Natural killer cell (primary cell): Measurements from ENCODE around the gene ARHGEF4. TPM values are rescaled to one million over a fixed set of nuclear protein-coding genes. Genes with fewer than 3 reads are reported as not detected.
"Not testable (repeated sequence)": the region's sequence is repeated elsewhere in the genome, so short reads cannot be mapped to it uniquely, and the experiment has no call there.

Experiments
- ATAC-seq, 3 donors: fragments of 150-1000 bp in 2 of 3; fragments of 200-7000 bp in 1 of 3; cut with Tn5 transposase; 1 replicate in 1 of 3; 2 replicates in 2 of 3; pipeline ENCODE4 v1.10.0; 2021; ENCODE audit warnings: mild to moderate bottlenecking in 2 of 3, moderate library complexity in 2 of 3
- DNase-seq, 2 donors: peaks; one replicate each; pipeline versions ENCODE4 v3.0.0 to v3.0.0-alpha.2; 2013 to 2021; ENCODE audit warnings: mixed read lengths in 1 of 2
- H3K27ac ChIP-seq: one replicate; pipeline ENCODE4 v1.5.1; 2013; ENCODE audit warnings: mild to moderate bottlenecking, low read length
- H3K27me3 ChIP-seq: one replicate; pipeline ENCODE4 v1.6.1; 2013; ENCODE audit warnings: low read length; ENCODE audit not compliant: control insufficient read depth, insufficient read depth
- H3K36me3 ChIP-seq: one replicate; pipeline ENCODE4 v1.6.1; 2013; ENCODE audit warnings: low read length; ENCODE audit not compliant: control insufficient read depth, insufficient read depth
- H3K4me1 ChIP-seq: one replicate; pipeline ENCODE4 v1.6.1; 2013; ENCODE audit warnings: low read length; ENCODE audit not compliant: control insufficient read depth, insufficient read depth
- H3K4me3 ChIP-seq: one replicate; pipeline ENCODE4 v1.5.1; 2013; ENCODE audit warnings: low read length
- H3K9me3 ChIP-seq: one replicate; pipeline ENCODE4 v1.6.1; 2013; ENCODE audit warnings: low read length; ENCODE audit not compliant: control insufficient read depth, insufficient read depth
- H3K27ac Mint-ChIP-seq, 2 donors: one replicate each; pipeline ENCODE4 v1.8.0; 2022; ENCODE audit warnings: mild to moderate bottlenecking in 2 of 2, mixed read lengths in 2 of 2, moderate library complexity in 1 of 2
- H3K27me3 Mint-ChIP-seq, 2 donors: one replicate each; pipeline ENCODE4 v1.8.0; 2022; ENCODE audit warnings: low read depth in 2 of 2, mixed read lengths in 2 of 2
- H3K36me3 Mint-ChIP-seq: one replicate; pipeline ENCODE4 v1.8.0; 2022; ENCODE audit warnings: mixed read lengths
- H3K4me1 Mint-ChIP-seq, 2 donors: one replicate each; pipeline ENCODE4 v1.8.0; 2022; ENCODE audit warnings: mixed read lengths in 2 of 2
- H3K4me3 Mint-ChIP-seq: one replicate; pipeline ENCODE4 v1.8.0; 2022; ENCODE audit warnings: mild to moderate bottlenecking, moderate library complexity, mixed read lengths
- H3K9me3 Mint-ChIP-seq, 2 donors: one replicate each; pipeline ENCODE4 v1.8.0; 2022; ENCODE audit warnings: mixed read lengths in 2 of 2
- WGBS: methylation state at CpG from one replicate; pipeline ENCODE4 v1.1.7; 2013; ENCODE audit warnings: missing lambda C conversion rate; ENCODE audit not compliant: insufficient coverage; 5-methylcytosine and 5-hydroxymethylcytosine counted together
- intact Hi-C: fragments of 100-400 bp; cut with micrococcal nuclease; formaldehyde crosslinking; loops from one replicate; pipeline ENCODE4 v1.14.2; 2022
- total RNA-seq, 4 donors: library from RNA; stranded (reverse); fragments of 120-200 nt in 1 of 4; gene quantifications; one replicate each; pipeline versions ENCODE4 v1.2.3 to v1.2.4, GENCODE V29; 2013 to 2022
- TF ChIP-seq, protein P1 (sequence below): fragments of 200-600 bp; IDR thresholded peaks from one replicate; pipeline ENCODE4 v1.8.0; 2022; ENCODE audit warnings: antibody characterized with exemption

Gene ARHGEF4
- total RNA-seq, 3 donors from 2014 or later (not counting 1 experiment from before 2014, with no cell fraction given), result 0.11 TPM; not detected in 2

DNA sequence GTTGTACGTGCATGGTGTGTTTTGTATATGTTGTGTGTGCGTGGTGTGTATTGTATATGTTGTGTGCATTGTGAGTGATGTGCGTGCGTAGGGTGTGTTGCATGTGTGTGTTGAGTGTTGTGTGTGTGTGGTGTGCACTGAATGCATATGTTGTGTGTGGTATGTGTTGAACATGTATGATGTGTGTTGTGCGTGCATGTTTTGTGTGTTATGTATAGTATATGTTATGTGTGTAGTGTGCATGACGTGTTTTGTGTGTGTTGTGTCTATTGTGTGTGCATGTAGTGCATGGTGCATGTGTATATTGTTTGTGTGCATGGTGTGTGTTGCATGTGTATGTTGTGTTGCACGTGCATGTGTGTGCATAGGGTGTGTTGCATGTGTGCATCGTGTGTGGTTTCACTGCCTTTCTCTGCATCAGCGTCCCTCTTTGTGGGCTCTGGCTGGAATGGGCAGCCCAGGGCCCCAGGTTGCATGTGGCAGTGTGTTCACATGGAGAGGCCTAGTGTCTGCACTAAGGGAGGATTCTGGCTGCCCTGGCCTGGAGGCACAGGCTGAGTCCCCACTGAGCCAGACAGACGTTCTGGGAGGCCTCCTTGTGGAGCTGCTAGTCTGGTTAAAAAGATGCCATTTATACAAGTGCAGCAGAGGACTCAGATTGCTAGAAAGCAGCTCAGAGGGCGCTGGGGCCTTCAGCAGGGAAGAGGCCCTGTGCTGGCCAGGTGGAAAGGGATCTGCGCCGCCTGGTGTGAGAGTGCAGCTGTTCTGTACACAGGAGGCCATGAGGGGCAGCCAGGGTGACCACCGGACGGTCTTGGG is 149.3 kb downstream of the ARHGEF4 start:
- TF ChIP-seq, protein P1, sequence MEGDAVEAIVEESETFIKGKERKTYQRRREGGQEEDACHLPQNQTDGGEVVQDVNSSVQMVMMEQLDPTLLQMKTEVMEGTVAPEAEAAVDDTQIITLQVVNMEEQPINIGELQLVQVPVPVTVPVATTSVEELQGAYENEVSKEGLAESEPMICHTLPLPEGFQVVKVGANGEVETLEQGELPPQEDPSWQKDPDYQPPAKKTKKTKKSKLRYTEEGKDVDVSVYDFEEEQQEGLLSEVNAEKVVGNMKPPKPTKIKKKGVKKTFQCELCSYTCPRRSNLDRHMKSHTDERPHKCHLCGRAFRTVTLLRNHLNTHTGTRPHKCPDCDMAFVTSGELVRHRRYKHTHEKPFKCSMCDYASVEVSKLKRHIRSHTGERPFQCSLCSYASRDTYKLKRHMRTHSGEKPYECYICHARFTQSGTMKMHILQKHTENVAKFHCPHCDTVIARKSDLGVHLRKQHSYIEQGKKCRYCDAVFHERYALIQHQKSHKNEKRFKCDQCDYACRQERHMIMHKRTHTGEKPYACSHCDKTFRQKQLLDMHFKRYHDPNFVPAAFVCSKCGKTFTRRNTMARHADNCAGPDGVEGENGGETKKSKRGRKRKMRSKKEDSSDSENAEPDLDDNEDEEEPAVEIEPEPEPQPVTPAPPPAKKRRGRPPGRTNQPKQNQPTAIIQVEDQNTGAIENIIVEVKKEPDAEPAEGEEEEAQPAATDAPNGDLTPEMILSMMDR, result no peak
- H3K36me3 Mint-ChIP-seq, result no peaks in the 10 kb centered on the region
- H3K4me3 Mint-ChIP-seq, result no peak overlapping the region
- Histone ChIP-seq H3K9me3 (no peaks in the 10 kb centered on the region), H3K36me3 (no peaks in the 10 kb centered on the region), H3K4me3 (no peak overlapping the region), H3K27ac (no peak overlapping the region), H3K27me3 (no peaks in the 10 kb centered on the region), H3K4me1 (no peaks in the 10 kb centered on the region)
- peaks cover 0 to 9% of the 10 kb centered on the region in 2 donors for H3K4me1 Mint-ChIP-seq
- no peak for DNase-seq
- intact Hi-C loops, result no loop called here
- H3K27me3 Mint-ChIP-seq, result peaks cover 0 to 7% of the 10 kb centered on the region in 2 donors
- no peaks in the 10 kb centered on the region for H3K9me3 Mint-ChIP-seq
- no peak overlapping the region for H3K27ac Mint-ChIP-seq
- 90% methylated on average over 15 of the region's 15 CpGs for WGBS
- peak in 1 of 3 donors; percentile 30 for ATAC-seq

DNA sequence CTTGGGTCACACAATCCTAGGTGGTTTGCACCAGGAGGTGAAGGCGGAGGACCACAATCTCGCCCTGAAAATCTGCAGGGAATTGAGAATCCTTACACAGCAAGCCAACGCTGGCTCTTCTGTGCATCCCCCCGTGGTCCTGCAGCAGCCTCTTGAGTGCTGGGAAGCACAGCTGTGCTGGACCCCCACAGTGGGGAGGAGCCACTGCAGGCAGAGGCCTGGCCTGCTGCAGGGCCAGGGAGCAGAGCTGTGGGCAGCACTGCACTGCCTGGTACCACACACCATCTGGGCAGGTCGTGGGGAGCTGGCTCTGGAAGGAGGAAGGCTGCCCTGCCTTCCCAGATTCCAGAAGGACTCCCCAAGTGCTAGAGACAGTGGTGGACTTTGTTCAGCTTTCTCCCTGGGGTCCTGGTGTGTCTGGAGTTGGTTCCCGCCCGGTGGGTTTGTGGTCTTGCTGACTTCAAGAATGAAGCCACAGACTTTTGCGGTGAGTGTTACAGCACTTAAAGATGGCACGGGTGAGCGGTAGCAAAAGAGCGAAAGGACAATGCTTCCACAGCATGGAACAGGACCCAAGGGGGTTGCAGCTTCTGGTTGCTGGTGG is 150.3 kb downstream of the ARHGEF4 start:
- Histone ChIP-seq H3K9me3 (no peaks in the 10 kb centered on the region), H3K4me3 (no peak overlapping the region), H3K4me1 (no peaks in the 10 kb centered on the region), H3K36me3 (no peaks in the 10 kb centered on the region), H3K27me3 (no peaks in the 10 kb centered on the region), H3K27ac (no peak overlapping the region)
- no peaks in the 10 kb centered on the region for H3K9me3 Mint-ChIP-seq
- H3K27ac Mint-ChIP-seq, result no peak overlapping the region
- intact Hi-C loops, result no loop called here
- no peak for ATAC-seq
- no peaks in the 10 kb centered on the region for H3K36me3 Mint-ChIP-seq
- no peak overlapping the region for H3K4me3 Mint-ChIP-seq
- WGBS, result 82% methylated on average over 11 of the region's 11 CpGs
- TF ChIP-seq, protein P1, result no peak
- peaks cover 0 to 7% of the 10 kb centered on the region in 2 donors for H3K27me3 Mint-ChIP-seq
- H3K4me1 Mint-ChIP-seq, result peaks cover 0 to 9% of the 10 kb centered on the region in 2 donors
- DNase-seq, result no peak

DNA sequence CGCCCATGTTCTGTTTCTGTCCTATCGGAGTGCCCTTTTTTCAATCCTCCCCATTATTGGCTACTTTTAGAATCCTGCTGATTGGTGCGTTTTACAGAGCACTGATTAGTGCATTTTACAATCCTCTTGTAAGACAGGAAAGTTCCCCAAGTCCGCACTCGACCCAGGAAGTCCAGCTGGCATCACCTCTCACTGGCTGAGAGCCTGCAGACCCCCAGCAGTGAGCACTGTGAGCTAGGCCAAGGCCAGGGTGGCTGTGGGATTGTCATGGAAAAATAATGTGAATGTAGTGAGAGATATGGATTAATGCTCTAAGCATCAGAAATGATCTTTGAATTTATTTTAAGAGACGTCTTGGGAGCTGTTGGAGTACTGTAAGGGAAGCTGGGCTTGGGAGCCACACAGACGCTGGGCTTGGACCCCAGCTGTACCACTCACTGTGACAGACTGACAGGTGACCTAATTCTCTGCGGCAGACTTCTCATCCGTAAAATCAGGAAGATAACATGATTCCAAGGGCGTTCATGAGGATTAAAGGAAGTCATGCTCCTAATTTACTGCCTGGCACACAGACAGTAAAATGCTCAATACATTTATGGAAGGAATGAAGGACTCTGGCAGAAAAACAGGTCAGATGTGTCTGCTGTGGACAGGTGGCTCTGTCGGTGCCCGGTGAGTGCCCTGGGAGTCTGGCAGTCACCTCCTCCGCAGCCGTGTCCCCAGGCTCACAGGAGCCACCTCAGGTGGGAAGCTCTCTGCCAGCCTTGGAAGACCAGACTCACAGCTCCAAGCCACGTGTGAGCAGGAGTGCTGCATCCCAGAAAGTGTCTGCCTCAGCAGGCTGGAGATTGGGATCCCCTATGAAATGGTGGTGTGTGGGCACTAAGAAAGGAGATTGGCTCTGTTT is 151.1 kb downstream of the ARHGEF4 start:
- DNase-seq (no peak), ATAC-seq (no peak)
- H3K9me3 Mint-ChIP-seq, result no peaks in the 10 kb centered on the region
- peaks cover 0 to 2% of the 10 kb centered on the region in 2 donors for H3K27me3 Mint-ChIP-seq
- H3K36me3 ChIP-seq, result no peaks in the 10 kb centered on the region
- no peaks in the 10 kb centered on the region for H3K36me3 Mint-ChIP-seq
- H3K9me3 ChIP-seq, result no peaks in the 10 kb centered on the region
- TF ChIP-seq, protein P1, result no peak
- H3K4me3 Mint-ChIP-seq, result no peak overlapping the region
- H3K27ac ChIP-seq, result no peak overlapping the region
- H3K4me3 ChIP-seq, result no peak overlapping the region
- peaks cover 0 to 9% of the 10 kb centered on the region in 2 donors for H3K4me1 Mint-ChIP-seq
- intact Hi-C loops, result no loop called here
- H3K27ac Mint-ChIP-seq, result no peak overlapping the region
- no peaks in the 10 kb centered on the region for H3K4me1 ChIP-seq
- no peaks in the 10 kb centered on the region for H3K27me3 ChIP-seq
- WGBS, result 84% methylated on average over 15 of the region's 15 CpGs

DNA sequence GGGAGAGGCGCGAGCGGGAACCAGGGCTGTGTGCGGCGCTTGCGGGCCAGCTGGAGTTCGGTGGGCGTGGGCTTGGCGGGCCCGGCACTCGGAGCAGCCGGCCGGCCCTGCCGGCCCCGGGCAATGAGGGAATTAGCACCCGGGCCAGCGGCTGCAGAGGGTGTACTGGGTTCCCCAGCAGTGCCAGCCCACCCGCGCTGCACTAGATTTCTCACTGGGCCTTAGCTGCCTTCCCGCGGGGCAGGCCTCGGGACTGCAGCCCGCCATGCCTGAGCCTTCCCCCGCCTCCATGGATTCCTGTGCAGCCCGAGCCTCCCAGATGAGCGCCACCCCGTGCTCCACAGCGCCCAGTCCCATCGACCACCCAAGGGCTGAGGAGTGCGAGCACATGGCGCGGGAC is 154.7 kb downstream of the ARHGEF4 start:
- H3K9me3 Mint-ChIP-seq, H3K36me3 ChIP-seq, H3K36me3 Mint-ChIP-seq: not testable (repeated sequence)

DNA sequence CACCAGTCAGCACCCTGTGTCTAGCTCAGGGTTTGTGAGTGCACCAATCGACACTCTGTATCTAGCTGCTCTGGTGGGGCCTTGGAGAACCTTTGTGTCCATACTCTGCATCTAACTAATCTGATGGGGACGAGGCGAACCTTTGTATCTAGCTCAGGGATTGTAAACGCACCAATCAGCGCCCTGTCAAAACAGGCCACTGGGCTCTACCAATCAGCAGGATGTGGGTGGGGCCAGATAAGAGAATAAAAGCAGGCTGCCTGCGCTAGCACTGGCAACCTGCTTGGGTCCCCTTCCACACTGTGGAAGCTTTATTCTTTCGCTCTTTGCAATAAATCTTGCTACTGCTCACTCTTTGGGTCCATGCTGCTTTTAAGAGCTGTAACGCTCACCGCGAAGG is 155.3 kb downstream of the ARHGEF4 start:
- H3K4me3 ChIP-seq, intact Hi-C loops, H3K27me3 ChIP-seq, DNase-seq, H3K36me3 ChIP-seq, H3K4me1 Mint-ChIP-seq, H3K9me3 Mint-ChIP-seq, ATAC-seq, H3K9me3 ChIP-seq, H3K4me1 ChIP-seq, H3K4me3 Mint-ChIP-seq, H3K27ac ChIP-seq, H3K27ac Mint-ChIP-seq, H3K36me3 Mint-ChIP-seq: not testable (repeated sequence)
- 95% methylated on average over 10 of the region's 10 CpGs for WGBS
- H3K27me3 Mint-ChIP-seq, result peaks cover 8 to 16% of the 10 kb centered on the region in 2 donors

More for the DNA sequence above, 154.7 kb downstream of the ARHGEF4 start:
- intact Hi-C loops, H3K9me3 ChIP-seq, H3K27ac ChIP-seq, H3K4me1 Mint-ChIP-seq, H3K4me3 Mint-ChIP-seq, H3K4me1 ChIP-seq, H3K4me3 ChIP-seq, H3K27me3 ChIP-seq, H3K27ac Mint-ChIP-seq, DNase-seq, ATAC-seq: not testable (repeated sequence)
- H3K27me3 Mint-ChIP-seq, result peaks cover 8 to 13% of the 10 kb centered on the region in 2 donors
- 95% methylated on average over 31 of the region's 32 CpGs for WGBS
